ENCODE measurements around the gene GAL3ST2. TPM values are rescaled to one million over a fixed set of nuclear protein-coding genes. Genes with fewer than 3 reads are reported as not detected.
"Not testable (repeated sequence)": the region's sequence is repeated elsewhere in the genome, so short reads cannot be mapped to it uniquely, and the experiment has no call there.

The GAL3ST2 gene
- total and polyA plus RNA-seq, 4 experiments from 2014 or later, result 0.14 to 0.39 TPM; not detected in 2

GRCh38 chr2:241833101-241833663 is 56.6 kb downstream of the GAL3ST2 start:
- Mint-ChIP-seq H3K9me3 (peaks cover 0 to 3% (median 1%) of the 10 kb centered on the region in 8 donors), H3K36me3 (no peaks in the 10 kb centered on the region), H3K4me1 (peaks cover 0 to 9% (median 2%) of the 10 kb centered on the region in 4 donors), H3K4me3 (no peak overlapping the region), H3K27ac (no peak overlapping the region), H3K27me3 (peaks cover 0 to 3% of the 10 kb centered on the region in 2 donors)
- Histone ChIP-seq H3K27ac (ENCODE audit: low read depth, low read length) (no peak overlapping the region), H3K36me3 (ENCODE audit: insufficient read depth, low read length) (no peaks in the 10 kb centered on the region), H3K27me3 (ENCODE audit: insufficient read depth, low read length) (no peaks in the 10 kb centered on the region), H3K9me3 (ENCODE audit: control insufficient read depth in 1 of 2, low read length in 2 of 2) (no peaks in the 10 kb centered on the region), H3K4me1 (ENCODE audit: insufficient read depth, low read length) (no peaks in the 10 kb centered on the region), H3K4me3 (ENCODE audit: low read length in 2 of 2) (no peak overlapping the region)
- DNase-seq, result no peak
- intact Hi-C loops (cut with micrococcal nuclease), result no loop called here
- CTCF ChIA-PET (ENCODE audit: partially characterized antibody), result interaction anchor here (0.7 kb wide), 1 partner anchor 45 kb away, joined by 3 read pairs; no protein-coding TSS in a partner anchor
- POLR2A ChIA-PET (ENCODE audit: partially characterized antibody), result no interaction called here

- H3K36me3 ChIP-seq (ENCODE audit: insufficient read depth, low read length); H3K36me3 Mint-ChIP-seq; H3K4me1 ChIP-seq (ENCODE audit: insufficient read depth, low read length); H3K9me3 ChIP-seq (ENCODE audit: control insufficient read depth in 1 of 2, low read length in 2 of 2); H3K27me3 Mint-ChIP-seq; H3K27ac ChIP-seq (ENCODE audit: low read depth, low read length); H3K27me3 ChIP-seq (ENCODE audit: insufficient read depth, low read length); POLR2A ChIA-PET (ENCODE audit: partially characterized antibody); intact Hi-C loops (cut with micrococcal nuclease); H3K9me3 Mint-ChIP-seq; H3K4me3 ChIP-seq (ENCODE audit: low read length in 2 of 2): not testable (repeated sequence)
- CTCF ChIA-PET (ENCODE audit: partially characterized antibody), result interaction anchor here (0.7 to 1.7 kb wide), 3 partner anchors 10 to 45 kb away, joined by 3 to 9 read pairs (median 4); no protein-coding TSS in a partner anchor
- DNase-seq, result peak in 1 of 5 donors; percentile 33
- H3K4me3 Mint-ChIP-seq, result peak overlapping the region in 1 of 8 donors; percentile 42
- peaks cover 3 to 15% (median 6%) of the 10 kb centered on the region in 4 donors for H3K4me1 Mint-ChIP-seq
- peak overlapping the region in 1 of 7 donors; percentile 31 for H3K27ac Mint-ChIP-seq
Observed at GRCh38 chr2:241833756-241834526, 57.3 kb downstream of the GAL3ST2 start.

DNA sequence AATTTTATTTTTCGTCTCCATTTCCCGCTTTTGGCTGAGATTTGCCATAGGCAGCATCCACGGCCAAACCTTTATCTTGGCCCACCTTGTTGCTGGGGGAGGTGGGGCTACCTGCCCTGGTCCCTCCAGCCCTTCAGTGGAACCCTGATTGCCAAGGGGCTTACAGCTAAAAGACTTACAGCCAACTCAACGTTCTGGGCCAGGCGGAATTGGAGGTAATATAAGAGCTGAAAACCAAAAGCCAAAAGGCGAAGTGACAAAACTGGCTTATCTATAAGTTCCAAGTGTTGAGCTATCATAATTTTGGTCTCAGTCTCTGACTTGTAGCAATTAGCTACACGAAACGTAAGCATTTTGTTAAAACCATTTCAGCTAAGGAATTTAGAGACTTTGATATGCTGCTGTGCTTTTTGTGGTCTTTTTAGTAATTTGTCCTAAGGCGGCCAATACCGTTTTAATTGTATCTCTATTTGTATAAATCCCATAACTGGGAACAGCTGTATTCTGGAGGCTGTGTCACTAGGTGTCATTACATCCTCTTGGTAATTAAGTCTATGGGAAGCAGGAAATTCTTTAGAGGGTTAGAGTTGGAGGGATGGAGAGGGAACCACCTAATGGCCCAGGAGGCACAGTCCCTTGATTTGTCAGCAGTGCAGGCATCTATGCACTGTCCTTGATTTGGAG is 58.0 kb downstream of the GAL3ST2 start:
- Mint-ChIP-seq H3K27me3 (peaks cover 0 to 3% of the 10 kb centered on the region in 2 donors), H3K4me1 (peaks cover 3 to 15% (median 6%) of the 10 kb centered on the region in 4 donors), H3K4me3 (no peak overlapping the region), H3K9me3 (no peaks in the 10 kb centered on the region), H3K36me3 (no peaks in the 10 kb centered on the region), H3K27ac (no peak overlapping the region)
- Histone ChIP-seq H3K27me3 (ENCODE audit: insufficient read depth, low read length) (no peaks in the 10 kb centered on the region), H3K4me1 (ENCODE audit: insufficient read depth, low read length) (no peaks in the 10 kb centered on the region), H3K9me3 (ENCODE audit: control insufficient read depth in 1 of 2, low read length in 2 of 2) (no peaks in the 10 kb centered on the region), H3K36me3 (ENCODE audit: insufficient read depth, low read length) (no peaks in the 10 kb centered on the region), H3K4me3 (ENCODE audit: low read length in 2 of 2) (no peak overlapping the region), H3K27ac (ENCODE audit: low read depth, low read length) (no peak overlapping the region)
- ChIA-PET POLR2A (ENCODE audit: partially characterized antibody) (interaction anchor here (0.8 kb wide), 1 partner anchor 10 kb away, joined by 3 read pairs; no protein-coding TSS in a partner anchor), CTCF (ENCODE audit: partially characterized antibody) (interaction anchor here (0.8 to 1.7 kb wide), 2 partner anchors 10 to 44 kb away, joined by 4 to 9 read pairs; no protein-coding TSS in a partner anchor)
- intact Hi-C loops (cut with micrococcal nuclease), result no loop called here
- DNase-seq, result no peak

DNA sequence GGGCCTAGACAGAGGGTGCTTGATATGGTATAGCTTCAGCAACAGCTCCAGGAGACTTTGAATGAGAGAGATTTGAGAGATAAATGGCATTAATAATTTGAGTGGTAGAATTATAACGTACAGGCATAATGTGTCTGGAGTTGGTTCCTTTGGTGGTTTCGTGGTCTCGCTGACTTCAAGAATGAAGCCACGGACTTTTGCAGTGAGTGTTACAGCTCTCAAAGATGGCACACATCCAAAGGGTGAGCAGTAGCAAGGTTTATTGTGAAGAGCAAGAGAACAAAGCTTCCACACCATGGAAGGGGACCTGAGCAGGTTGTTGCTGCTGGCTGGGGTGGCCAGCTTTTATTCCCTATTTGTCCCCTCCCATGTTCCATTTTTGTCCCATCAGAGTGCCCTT is 59.0 kb downstream of the GAL3ST2 start:
- no peak overlapping the region for H3K4me3 ChIP-seq (ENCODE audit: low read length in 2 of 2)
- no peaks in the 10 kb centered on the region for H3K27me3 ChIP-seq (ENCODE audit: insufficient read depth, low read length)
- intact Hi-C loops (cut with micrococcal nuclease), result no loop called here
- H3K4me3 Mint-ChIP-seq, result no peak overlapping the region
- no peak for DNase-seq
- POLR2A ChIA-PET (ENCODE audit: partially characterized antibody), result interaction anchor here (0.8 kb wide), 1 partner anchor 9 kb away, joined by 3 read pairs; no protein-coding TSS in a partner anchor
- H3K27ac Mint-ChIP-seq, result peak overlapping the region in 1 of 7 donors; percentile 61
- H3K36me3 ChIP-seq (ENCODE audit: insufficient read depth, low read length), result no peaks in the 10 kb centered on the region
- H3K4me1 Mint-ChIP-seq, result peaks cover 3 to 15% (median 6%) of the 10 kb centered on the region in 4 donors
- H3K9me3 ChIP-seq (ENCODE audit: control insufficient read depth in 1 of 2, low read length in 2 of 2), result no peaks in the 10 kb centered on the region
- CTCF ChIA-PET (ENCODE audit: partially characterized antibody), result interaction anchor here (1.4 to 1.7 kb wide), 2 partner anchors 9 to 43 kb away, joined by 3 to 9 read pairs; no protein-coding TSS in a partner anchor
- no peaks in the 10 kb centered on the region for H3K4me1 ChIP-seq (ENCODE audit: insufficient read depth, low read length)
- peaks cover 0 to 3% of the 10 kb centered on the region in 2 donors for H3K27me3 Mint-ChIP-seq
- H3K27ac ChIP-seq (ENCODE audit: low read depth, low read length), result no peak overlapping the region
- no peaks in the 10 kb centered on the region for H3K36me3 Mint-ChIP-seq
- no peaks in the 10 kb centered on the region for H3K9me3 Mint-ChIP-seq

- no peak overlapping the region for H3K27ac ChIP-seq (ENCODE audit: low read depth, low read length)
- H3K4me3 Mint-ChIP-seq, result no peak overlapping the region
- H3K4me1 Mint-ChIP-seq, result peaks cover 3 to 19% (median 6%) of the 10 kb centered on the region in 4 donors
- peaks cover 0 to under 1% (median 0%) of the 10 kb centered on the region in 8 donors for H3K9me3 Mint-ChIP-seq
- peaks cover 0 to 3% of the 10 kb centered on the region in 2 donors for H3K27me3 Mint-ChIP-seq
- H3K4me3 ChIP-seq (ENCODE audit: low read length in 2 of 2), result no peak overlapping the region
- H3K36me3 Mint-ChIP-seq, result no peaks in the 10 kb centered on the region
- no peaks in the 10 kb centered on the region for H3K4me1 ChIP-seq (ENCODE audit: insufficient read depth, low read length)
- POLR2A ChIA-PET (ENCODE audit: partially characterized antibody), result interaction anchor here (0.7 kb wide), 1 partner anchor 14 kb away, joined by 3 read pairs; no protein-coding TSS in a partner anchor
- H3K36me3 ChIP-seq (ENCODE audit: insufficient read depth, low read length), result no peaks in the 10 kb centered on the region
- H3K27me3 ChIP-seq (ENCODE audit: insufficient read depth, low read length), result no peaks in the 10 kb centered on the region
- no peak for DNase-seq
- intact Hi-C loops (cut with micrococcal nuclease), result no loop called here
- CTCF ChIA-PET (ENCODE audit: partially characterized antibody), result interaction anchor here (1.4 kb wide), 1 partner anchor 8 kb away, joined by 3 read pairs; no protein-coding TSS in a partner anchor
- H3K27ac Mint-ChIP-seq, result no peak overlapping the region
- no peaks in the 10 kb centered on the region for H3K9me3 ChIP-seq (ENCODE audit: control insufficient read depth in 1 of 2, low read length in 2 of 2)
Observed at GRCh38 chr2:241836292-241836691, 59.7 kb downstream of the GAL3ST2 start.

GRCh38 chr2:241837197-241837965 is 60.8 kb downstream of the GAL3ST2 start:
- Histone ChIP-seq H3K4me3 (ENCODE audit: low read length in 2 of 2) (no peak overlapping the region), H3K9me3 (ENCODE audit: control insufficient read depth in 1 of 2, low read length in 2 of 2) (no peaks in the 10 kb centered on the region), H3K27ac (ENCODE audit: low read depth, low read length) (no peak overlapping the region), H3K4me1 (ENCODE audit: insufficient read depth, low read length) (no peaks in the 10 kb centered on the region), H3K36me3 (ENCODE audit: insufficient read depth, low read length) (no peaks in the 10 kb centered on the region), H3K27me3 (ENCODE audit: insufficient read depth, low read length) (no peaks in the 10 kb centered on the region)
- intact Hi-C loops (cut with micrococcal nuclease), result no loop called here
- no peak for DNase-seq
- Mint-ChIP-seq H3K4me1 (peaks cover 3 to 21% (median 6%) of the 10 kb centered on the region in 4 donors), H3K27ac (no peak overlapping the region), H3K9me3 (peaks cover 0 to 2% (median 0%) of the 10 kb centered on the region in 8 donors), H3K4me3 (no peak overlapping the region), H3K27me3 (no peaks in the 10 kb centered on the region), H3K36me3 (no peaks in the 10 kb centered on the region)
- ChIA-PET POLR2A (ENCODE audit: partially characterized antibody) (no interaction called here), CTCF (ENCODE audit: partially characterized antibody) (no interaction called here)
